Measurements from ENCODE around the gene MECR. TPM values are rescaled to one million over a fixed set of nuclear protein-coding genes. Genes with fewer than 3 reads are reported as not detected.
A peak's percentile ranks its signal among the peaks of the same experiment; 100 is the strongest.

The MECR gene
- total RNA-seq, 3 donors from 2014 or later (not counting 1 experiment from before 2014, with no cell fraction given) = 8.0 to 11.2 (median 8.8) TPM

- Histone ChIP-seq H3K9me3 (ENCODE audit: control insufficient read depth, insufficient read depth, low read length) (no peaks in the 10 kb centered on the region), H3K4me1 (ENCODE audit: control insufficient read depth, insufficient read depth, low read length) (no peaks in the 10 kb centered on the region), H3K36me3 (ENCODE audit: control insufficient read depth, insufficient read depth, low read length) (no peaks in the 10 kb centered on the region), H3K27ac (ENCODE audit: low read length) (no peak overlapping the region), H3K4me3 (ENCODE audit: low read length) (no peak overlapping the region), H3K27me3 (ENCODE audit: control insufficient read depth, insufficient read depth, low read length) (no peaks in the 10 kb centered on the region)
- WGBS (ENCODE audit: insufficient coverage) = 82% methylated on average over 3 of the region's 6 CpGs
- no peak for DNase-seq
- ATAC-seq = no peak
- Mint-ChIP-seq H3K27ac (no peak overlapping the region), H3K4me3 (no peak overlapping the region), H3K27me3 (ENCODE audit: low read depth in 2 of 2) (no peaks in the 10 kb centered on the region), H3K36me3 (no peaks in the 10 kb centered on the region), H3K9me3 (no peaks in the 10 kb centered on the region), H3K4me1 (no peaks in the 10 kb centered on the region)
- no peak for TF ChIP-seq CTCF (IDR thresholded peaks at IDR 0.05)
- intact Hi-C loops (cut with micrococcal nuclease) = no loop called here
Observed at GRCh38 chr1:29190718-29191117, 40.0 kb downstream of the MECR start.

GRCh38 chr1:29186707-29187106 lies 44.0 kb downstream of the MECR start:
- Mint-ChIP-seq H3K4me1 (peaks cover 0 to 8% of the 10 kb centered on the region in 2 donors), H3K27me3 (ENCODE audit: low read depth in 2 of 2) (no peaks in the 10 kb centered on the region), H3K4me3 (no peak overlapping the region), H3K9me3 (no peaks in the 10 kb centered on the region), H3K27ac (no peak overlapping the region), H3K36me3 (no peaks in the 10 kb centered on the region)
- Histone ChIP-seq H3K27me3 (ENCODE audit: control insufficient read depth, insufficient read depth, low read length) (no peaks in the 10 kb centered on the region), H3K4me3 (ENCODE audit: low read length) (no peak overlapping the region), H3K36me3 (ENCODE audit: control insufficient read depth, insufficient read depth, low read length) (no peaks in the 10 kb centered on the region), H3K9me3 (ENCODE audit: control insufficient read depth, insufficient read depth, low read length) (no peaks in the 10 kb centered on the region), H3K27ac (ENCODE audit: low read length) (no peak overlapping the region), H3K4me1 (ENCODE audit: control insufficient read depth, insufficient read depth, low read length) (peaks cover 7% of the 10 kb centered on the region)
- no peak for TF ChIP-seq CTCF (IDR thresholded peaks at IDR 0.05)
- intact Hi-C loops (cut with micrococcal nuclease) = no loop called here
- WGBS (ENCODE audit: insufficient coverage) = 87% methylated on average over 1 of the region's 1 CpG
- ATAC-seq (no peak), DNase-seq (no peak)

GRCh38 chr1:29186252-29186651 lies 44.5 kb downstream of the MECR start:
- 94% methylated on average over 3 of the region's 3 CpGs for WGBS (ENCODE audit: insufficient coverage)
- H3K4me1 Mint-ChIP-seq = peaks cover 0 to 8% of the 10 kb centered on the region in 2 donors

More at GRCh38 chr1:29186252-29186651, 44.5 kb downstream of the MECR start:
- Mint-ChIP-seq H3K9me3 (no peaks in the 10 kb centered on the region), H3K27ac (no peak overlapping the region), H3K27me3 (ENCODE audit: low read depth in 2 of 2) (no peaks in the 10 kb centered on the region), H3K4me3 (peak overlapping the region; percentile 1), H3K36me3 (no peaks in the 10 kb centered on the region)
- TF ChIP-seq CTCF (IDR thresholded peaks at IDR 0.05) = no peak
- Histone ChIP-seq H3K27ac (ENCODE audit: low read length) (no peak overlapping the region), H3K4me3 (ENCODE audit: low read length) (no peak overlapping the region), H3K36me3 (ENCODE audit: control insufficient read depth, insufficient read depth, low read length) (no peaks in the 10 kb centered on the region), H3K4me1 (ENCODE audit: control insufficient read depth, insufficient read depth, low read length) (peaks cover 7% of the 10 kb centered on the region), H3K9me3 (ENCODE audit: control insufficient read depth, insufficient read depth, low read length) (no peaks in the 10 kb centered on the region), H3K27me3 (ENCODE audit: control insufficient read depth, insufficient read depth, low read length) (no peaks in the 10 kb centered on the region)
- DNase-seq (no peak), ATAC-seq (no peak)
- intact Hi-C loops (cut with micrococcal nuclease) = no loop called here

Measured in natural killer cell (primary cell).